Activated T-helper 1 cell treated with anti-CD3 and anti-CD28 coated beads, Interleukin-12 subunit alpha, Interleukin-12 subunit beta, Interleukin-2, Interleukin-4 antibody, amounts not matched to agents 30 ng/mL and 10 ng/mL and 1 ng/mL, durations not matched to agents 14 hours and 24 hours and 36 hours (primary cell): Measurements from ENCODE around the gene HOXB9. TPM values are rescaled to one million over a fixed set of nuclear protein-coding genes. Genes with fewer than 3 reads are reported as not detected.

Source experiments
- DNase-seq: peaks from one replicate; pipeline ENCODE4 v3.0.0; 2021; ENCODE audit warnings: low spot score
- H3K27ac Mint-ChIP-seq: one replicate; pipeline ENCODE4 v1.8.0; 2021; ENCODE audit warnings: mild to moderate bottlenecking, mixed read lengths
- H3K27me3 Mint-ChIP-seq: one replicate; pipeline ENCODE4 v1.8.0; 2022; ENCODE audit warnings: mild to moderate bottlenecking, moderate library complexity, mixed read lengths; ENCODE audit not compliant: insufficient read depth
- H3K36me3 Mint-ChIP-seq: one replicate; pipeline ENCODE4 v1.8.0; 2021; ENCODE audit warnings: low read depth, mixed read lengths
- H3K4me1 Mint-ChIP-seq: one replicate; pipeline ENCODE4 v1.8.0; 2021; ENCODE audit warnings: low read depth, mixed read lengths
- H3K4me3 Mint-ChIP-seq: one replicate; pipeline ENCODE4 v1.8.0; 2021; ENCODE audit warnings: mild to moderate bottlenecking, moderate library complexity, mixed read lengths
- H3K9me3 Mint-ChIP-seq: one replicate; pipeline ENCODE4 v1.8.0; 2021; ENCODE audit warnings: mixed read lengths
- intact Hi-C: fragments of 100-400 bp; cut with micrococcal nuclease; formaldehyde crosslinking; loops from one replicate; pipeline ENCODE4 v1.15.1; 2024
- total RNA-seq: library from RNA; stranded (reverse); gene quantifications from 2 replicates; pipeline ENCODE4 v1.2.3, GENCODE V29; 2022

Gene HOXB9
- total RNA-seq, 1 donor from 2014 or later, result 0.39 TPM

DNA sequence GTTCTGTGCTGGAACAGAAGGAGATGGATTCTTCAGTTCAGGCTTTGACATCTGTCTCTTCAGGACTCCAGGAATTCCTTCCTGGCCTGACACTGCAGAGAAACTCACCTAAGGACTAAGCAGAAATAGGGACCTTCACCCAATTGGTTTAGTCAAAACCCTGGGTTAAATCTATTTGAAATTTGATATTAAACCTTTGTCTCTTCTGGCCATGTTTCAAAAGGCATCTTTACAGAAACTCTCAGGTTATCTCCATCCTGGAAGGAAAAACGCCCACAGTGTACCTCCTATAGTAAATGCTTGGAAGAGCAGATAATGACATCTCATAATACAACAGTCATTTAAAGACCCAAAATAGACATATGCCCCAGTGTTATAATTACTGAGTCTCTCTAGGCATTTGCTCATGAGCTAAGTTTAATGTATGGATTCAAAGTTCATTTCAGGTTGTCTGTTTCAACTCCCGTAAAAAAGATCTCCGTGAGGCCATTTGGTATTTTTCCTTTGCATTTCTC is 42.4 kb downstream of the HOXB9 start:
- peak overlapping the region; percentile 16 for H3K27ac Mint-ChIP-seq

GRCh38 chr17:48582750-48583069 is 43.4 kb downstream of the HOXB9 start:
- Mint-ChIP-seq H3K4me3 (peak overlapping the region; percentile 67), H3K27ac (peak overlapping the region; percentile 59), H3K4me1 (peaks cover 85% of the 10 kb centered on the region), H3K27me3 (peaks cover 64% of the 10 kb centered on the region), H3K36me3 (peaks cover 7% of the 10 kb centered on the region), H3K9me3 (no peaks in the 10 kb centered on the region)
- intact Hi-C loops, result no loop called here
- no peak for DNase-seq

More for the DNA sequence above, 42.4 kb downstream of the HOXB9 start:
- intact Hi-C loops, result no loop called here
- H3K4me3 Mint-ChIP-seq, result peak overlapping the region; percentile 19
- peaks cover 93% of the 10 kb centered on the region for H3K4me1 Mint-ChIP-seq
- no peak for DNase-seq
- H3K36me3 Mint-ChIP-seq, result peaks cover 7% of the 10 kb centered on the region
- H3K27me3 Mint-ChIP-seq, result peaks cover 68% of the 10 kb centered on the region
- H3K9me3 Mint-ChIP-seq, result no peaks in the 10 kb centered on the region

DNA sequence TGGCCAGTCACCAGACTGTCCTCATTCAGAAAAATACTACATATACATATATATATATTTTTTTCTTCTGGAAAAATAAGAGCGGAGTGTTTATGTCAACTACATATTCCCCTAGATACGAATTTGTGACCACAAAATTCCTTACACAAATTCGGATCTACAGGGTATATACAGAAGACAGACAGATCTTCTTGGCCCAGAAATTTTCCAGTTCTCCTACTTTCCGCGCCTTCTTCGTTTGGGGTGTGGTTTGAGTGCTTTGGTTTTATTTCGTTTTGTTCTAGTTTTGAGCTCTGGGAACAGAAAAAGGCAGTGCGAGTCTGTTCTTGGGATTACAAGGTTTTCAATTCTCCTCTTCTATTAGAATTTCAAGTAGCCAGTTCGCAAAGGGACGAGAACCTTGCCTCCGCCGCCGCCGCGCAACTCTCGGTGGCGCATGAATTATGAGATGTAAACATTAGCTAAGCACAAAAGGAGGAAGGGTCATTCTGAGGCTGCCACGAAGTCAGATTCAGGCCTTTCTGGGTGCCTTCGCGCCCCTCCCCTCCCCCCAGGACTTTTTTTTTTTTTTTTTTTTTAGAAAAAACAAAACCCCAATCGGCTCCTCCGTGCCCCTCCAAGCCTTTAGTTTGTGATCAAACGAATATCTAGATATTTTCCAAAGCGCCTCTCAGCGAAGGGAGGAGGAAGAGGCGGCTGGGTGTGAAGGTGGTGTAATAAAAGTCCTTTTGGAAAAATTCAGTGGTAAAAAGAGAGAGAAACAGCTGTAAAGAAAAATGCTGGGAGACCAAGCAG is 46.2 kb downstream of the HOXB9 start:
- intact Hi-C loops, result loop anchor here (2.0 kb wide), 2 partner anchors 33 to 167 kb away; no protein-coding TSS in a partner anchor
- Mint-ChIP-seq H3K36me3 (peaks cover 10% of the 10 kb centered on the region), H3K4me3 (peak overlapping the region; percentile 91), H3K4me1 (peaks cover 77% of the 10 kb centered on the region), H3K9me3 (no peaks in the 10 kb centered on the region), H3K27me3 (peaks cover 48% of the 10 kb centered on the region), H3K27ac (peak overlapping the region; percentile 31)
- no peak for DNase-seq

- intact Hi-C loops, result loop anchor here (2.0 kb wide), 2 partner anchors 33 to 167 kb away; no protein-coding TSS in a partner anchor
- H3K4me3 Mint-ChIP-seq, result peak overlapping the region; percentile 91
- no peaks in the 10 kb centered on the region for H3K9me3 Mint-ChIP-seq
- peak overlapping the region; percentile 44 for H3K27ac Mint-ChIP-seq
- DNase-seq, result no peak
- peaks cover 46% of the 10 kb centered on the region for H3K27me3 Mint-ChIP-seq
- H3K36me3 Mint-ChIP-seq, result peaks cover 10% of the 10 kb centered on the region
- H3K4me1 Mint-ChIP-seq, result peaks cover 73% of the 10 kb centered on the region
These were observed 46.7 kb downstream of the HOXB9 start for GRCh38 chr17:48579471-48579759.

GRCh38 chr17:48578616-48579470 is 47.3 kb downstream of the HOXB9 start:
- peak overlapping the region; percentile 91 for H3K4me3 Mint-ChIP-seq
- H3K27ac Mint-ChIP-seq, result peak overlapping the region; percentile 86
- intact Hi-C loops, result loop anchor here (1.0 to 2.0 kb wide), 4 partner anchors 32 to 166 kb away; no protein-coding TSS in a partner anchor
- peaks cover 10% of the 10 kb centered on the region for H3K36me3 Mint-ChIP-seq
- peaks cover 67% of the 10 kb centered on the region for H3K4me1 Mint-ChIP-seq
- H3K27me3 Mint-ChIP-seq, result peaks cover 42% of the 10 kb centered on the region
- no peaks in the 10 kb centered on the region for H3K9me3 Mint-ChIP-seq
- DNase-seq, result no peak

DNA sequence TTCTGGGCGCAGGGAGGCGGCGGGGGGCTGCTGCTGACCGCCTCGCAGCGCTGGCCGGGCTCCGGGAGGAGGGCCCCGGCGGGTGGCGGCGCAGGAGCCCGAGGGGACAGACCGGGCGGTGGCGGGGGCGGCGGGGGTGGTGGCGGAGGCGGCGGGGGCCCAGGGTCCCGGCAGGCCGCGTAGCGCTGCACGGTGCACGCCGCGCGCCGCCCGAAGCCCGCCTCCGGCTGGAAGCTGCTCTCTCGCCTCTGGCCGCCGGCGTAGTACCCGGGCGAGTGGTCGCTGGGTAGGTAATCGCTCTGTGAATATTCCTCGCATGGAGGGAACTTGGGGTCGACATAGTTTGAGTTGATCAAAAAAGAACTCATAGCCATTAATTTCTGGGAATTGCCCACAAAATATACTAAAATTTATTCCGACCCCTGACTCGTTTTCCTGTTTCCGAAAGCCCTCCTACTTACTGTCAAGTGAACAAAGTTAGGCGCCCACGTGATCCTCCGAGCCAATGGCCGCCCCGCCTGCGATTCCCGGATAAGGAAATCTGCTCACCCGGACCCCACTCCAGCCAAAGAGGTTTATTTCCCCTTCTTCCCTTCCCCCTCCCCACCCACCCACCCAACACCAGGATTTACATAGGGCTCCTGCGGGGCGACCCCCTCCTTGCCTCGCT is 48.1 kb downstream of the HOXB9 start, which contains the start of gene HOXB4:
HOXB4 (minus strand) TSS at position 405 of the 670 bp plus-strand sequence; CDS start at position 374, 31 bp downstream.
- peak within 1 kb of the TSS; percentile 86 for H3K27ac Mint-ChIP-seq
- peaks cover 37% of the 10 kb centered on the region for H3K27me3 Mint-ChIP-seq
- peak within 1 kb of the TSS; percentile 91 for H3K4me3 Mint-ChIP-seq
- H3K4me1 Mint-ChIP-seq, result peaks cover 66% of the 10 kb centered on the region
- no peaks in the 10 kb centered on the region for H3K9me3 Mint-ChIP-seq
- peaks cover 8% of the 10 kb centered on the region for H3K36me3 Mint-ChIP-seq
- DNase-seq, result peak; percentile 68
- intact Hi-C loops, result loop anchor here (1.0 to 2.0 kb wide), 4 partner anchors 31 to 165 kb away; no protein-coding TSS in a partner anchor

DNA sequence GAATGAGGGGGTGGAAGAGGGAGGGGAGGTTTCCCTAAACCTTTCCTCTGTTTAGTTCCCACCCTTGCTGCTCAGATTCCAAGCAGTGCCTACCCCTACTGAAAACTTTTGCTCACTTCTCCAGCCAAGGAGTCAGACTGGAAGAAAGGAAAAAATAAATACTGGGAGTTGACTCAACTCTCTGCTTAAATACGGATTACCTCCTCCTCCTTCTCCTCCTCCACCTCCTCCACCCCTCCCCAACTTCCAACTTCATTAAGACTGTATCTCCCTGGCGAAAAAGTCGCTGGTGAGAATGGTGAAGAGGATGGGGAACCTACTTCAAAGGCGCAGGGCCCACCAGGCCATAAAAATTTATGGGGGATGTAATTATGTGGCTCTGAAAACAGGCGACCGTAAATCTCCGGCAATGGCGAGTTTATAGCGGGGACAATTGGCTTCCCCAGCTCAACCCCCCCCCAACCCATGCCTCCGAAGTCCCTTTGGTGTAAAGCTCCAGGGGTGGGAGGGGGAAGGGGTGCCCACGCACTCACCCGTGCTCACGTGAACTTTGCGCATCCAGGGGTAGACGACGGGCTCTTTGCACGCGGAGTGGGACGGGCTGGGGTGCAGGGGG is 48.7 kb downstream of the HOXB9 start:
- no peak for DNase-seq
- H3K9me3 Mint-ChIP-seq, result no peaks in the 10 kb centered on the region
- peaks cover 60% of the 10 kb centered on the region for H3K4me1 Mint-ChIP-seq
- peak overlapping the region; percentile 77 for H3K27ac Mint-ChIP-seq
- H3K36me3 Mint-ChIP-seq, result peaks cover 7% of the 10 kb centered on the region
- peak overlapping the region; percentile 87 for H3K4me3 Mint-ChIP-seq
- intact Hi-C loops, result no loop called here
- peaks cover 30% of the 10 kb centered on the region for H3K27me3 Mint-ChIP-seq

GRCh38 chr17:48576479-48577309 is 49.5 kb downstream of the HOXB9 start:
- peaks cover 61% of the 10 kb centered on the region for H3K4me1 Mint-ChIP-seq
- peak overlapping the region; percentile 87 for H3K4me3 Mint-ChIP-seq
- H3K27ac Mint-ChIP-seq, result peak overlapping the region; percentile 79
- H3K9me3 Mint-ChIP-seq, result no peaks in the 10 kb centered on the region
- DNase-seq, result no peak
- peaks cover 9% of the 10 kb centered on the region for H3K36me3 Mint-ChIP-seq
- intact Hi-C loops, result no loop called here
- H3K27me3 Mint-ChIP-seq, result peaks cover 29% of the 10 kb centered on the region

- no peak for DNase-seq
- H3K27me3 Mint-ChIP-seq, result peaks cover 20% of the 10 kb centered on the region
- H3K4me1 Mint-ChIP-seq, result peaks cover 54% of the 10 kb centered on the region
- intact Hi-C loops, result no loop called here
- peaks cover 13% of the 10 kb centered on the region for H3K36me3 Mint-ChIP-seq
- H3K4me3 Mint-ChIP-seq, result peak overlapping the region; percentile 56
- no peaks in the 10 kb centered on the region for H3K9me3 Mint-ChIP-seq
- H3K27ac Mint-ChIP-seq, result no peak overlapping the region
These were observed 50.3 kb downstream of the HOXB9 start for GRCh38 chr17:48575673-48576478.

DNA sequence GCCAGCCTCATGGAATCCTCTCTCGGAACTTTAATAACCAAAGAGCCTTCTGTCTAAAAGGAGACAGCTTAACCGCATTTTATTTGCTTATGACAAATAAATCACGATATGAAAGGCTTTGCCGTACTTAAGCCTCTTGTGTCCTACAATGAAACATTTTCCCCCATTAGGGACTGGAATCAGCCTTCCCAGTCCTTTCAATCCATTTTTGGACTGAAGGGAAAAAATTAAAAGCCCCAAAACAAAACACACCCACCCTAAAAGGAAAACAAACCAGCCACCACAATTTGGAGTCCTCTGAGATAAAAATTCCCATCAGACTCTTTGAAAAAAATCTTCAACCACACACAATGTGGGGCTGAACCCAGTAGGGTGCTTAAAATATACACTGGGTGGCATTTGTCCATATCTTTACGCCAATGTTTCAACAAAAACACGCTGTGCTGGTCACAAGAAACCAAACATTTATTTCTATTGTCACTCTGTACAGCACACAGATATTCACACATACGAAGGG is 51.0 kb downstream of the HOXB9 start:
- peak overlapping the region; percentile 25 for H3K4me3 Mint-ChIP-seq
- no peak for DNase-seq
- intact Hi-C loops, result no loop called here
- H3K27ac Mint-ChIP-seq, result no peak overlapping the region
- H3K4me1 Mint-ChIP-seq, result peaks cover 47% of the 10 kb centered on the region
- H3K36me3 Mint-ChIP-seq, result peaks cover 13% of the 10 kb centered on the region
- peaks cover 15% of the 10 kb centered on the region for H3K27me3 Mint-ChIP-seq
- no peaks in the 10 kb centered on the region for H3K9me3 Mint-ChIP-seq
